ENCODE measurements around the gene RAD1.

RAD1 gene

GRCh38 chr5:34865091-34865490, 50.2 kb downstream of the RAD1 start:
- no peak for TF ChIP-seq CTCF (conservative IDR thresholded peaks at IDR 0.05; ENCODE audit: low read depth)
- ChIA-PET POLR2A (ENCODE audit: low non-redundant PET) (no interaction called here), CTCF (no interaction called here)
- no peak overlapping the region for H3K27ac ChIP-seq
- no peak for DNase-seq (ENCODE audit: low spot score)

GRCh38 chr5:34863946-34864345, 51.4 kb downstream of the RAD1 start:
- no peak overlapping the region for H3K27ac ChIP-seq
- no peak for DNase-seq (ENCODE audit: low spot score)
- ChIA-PET CTCF (interaction anchor here (0.6 kb wide), 1 partner anchor 138 kb away, joined by 3 read pairs; no protein-coding TSS in a partner anchor), POLR2A (ENCODE audit: low non-redundant PET) (no interaction called here)
- TF ChIP-seq CTCF (conservative IDR thresholded peaks at IDR 0.05; ENCODE audit: low read depth), result no peak

GRCh38 chr5:34859253-34859652, 56.1 kb downstream of the RAD1 start:
- no peak for TF ChIP-seq CTCF (conservative IDR thresholded peaks at IDR 0.05; ENCODE audit: low read depth)
- POLR2A ChIA-PET (ENCODE audit: low non-redundant PET), result no interaction called here
- no peak for DNase-seq (ENCODE audit: low spot score)
- CTCF ChIA-PET, result no interaction called here
- no peak overlapping the region for H3K27ac ChIP-seq

- ChIA-PET POLR2A (ENCODE audit: low non-redundant PET) (no interaction called here), CTCF (no interaction called here)
- no peak for DNase-seq (ENCODE audit: low spot score)
- no peak overlapping the region for H3K27ac ChIP-seq
- TF ChIP-seq CTCF (conservative IDR thresholded peaks at IDR 0.05; ENCODE audit: low read depth), result no peak
Observed at GRCh38 chr5:34858790-34859189, 56.5 kb downstream of the RAD1 start.

GRCh38 chr5:34857894-34858293, 57.4 kb downstream of the RAD1 start:
- POLR2A ChIA-PET (ENCODE audit: low non-redundant PET), result no interaction called here
- CTCF ChIA-PET, result no interaction called here

GRCh38 chr5:34857161-34857560, 58.1 kb downstream of the RAD1 start:
- POLR2A ChIA-PET (ENCODE audit: low non-redundant PET), result no interaction called here
- CTCF ChIA-PET, result no interaction called here
- no peak for DNase-seq (ENCODE audit: low spot score)
- TF ChIP-seq CTCF (conservative IDR thresholded peaks at IDR 0.05; ENCODE audit: low read depth), result no peak
- no peak overlapping the region for H3K27ac ChIP-seq

More at GRCh38 chr5:34857894-34858293, 57.4 kb downstream of the RAD1 start:
- no peak for DNase-seq (ENCODE audit: low spot score)
- no peak for TF ChIP-seq CTCF (conservative IDR thresholded peaks at IDR 0.05; ENCODE audit: low read depth)
- H3K27ac ChIP-seq, result no peak overlapping the region
